Spleen (tissue), 7 donors: Measurements from ENCODE around the gene KRTAP9-8.
"Not testable (repeated sequence)": the region's sequence is repeated elsewhere in the genome, so short reads cannot be mapped to it uniquely, and the experiment has no call there.

Experiments
- CTCF ChIP-seq, 11 experiments: fragments of 200-600 bp in 7 of 11; fragments of 450-650 bp in 4 of 11; sonication (generic) in 4 of 11; IDR thresholded peaks in 8 of 11; conservative IDR thresholded peaks in 3 of 11; 1 replicate in 7 of 11; 2 replicates in 4 of 11; pipeline versions ENCODE4 v1.4.0 to v1.8.0; 2016 to 2021; ENCODE audit warnings: antibody characterized with exemption in 11 of 11, inconsistent platforms in 4 of 11, mild to moderate bottlenecking in 1 of 11
- POLR2A ChIP-seq, 3 donors: fragments of 450-650 bp; IDR thresholded peaks; one replicate each; pipeline ENCODE4 v1.5.1; 2017; ENCODE audit warnings: antibody characterized with exemption in 3 of 3, mild to moderate bottlenecking in 1 of 3
- donor health status: DM: no; HTN: no; CAD: no; lungs with moderate emphysema.
- donor health status: DM: no; HTN: no; CAD: no.
- donor health status: DM: no; HTN: no; CAD: no.

- not testable (repeated sequence) for TF ChIP-seq POLR2A (IDR thresholded peaks at IDR 0.05); CTCF (IDR thresholded peaks at IDR 0.05 in 8 of 11, conservative IDR thresholded peaks at IDR 0.05 in 3 of 11)
These were observed 11.2 kb upstream of the KRTAP9-8 start, which contains the start of gene KRTAP9-2 for GRCh38 chr17:41226598-41227095.
